CD4-positive, alpha-beta memory T cell (primary cell): ENCODE results near the gene CAPN2. TPM values are rescaled to one million over a fixed set of nuclear protein-coding genes. Genes with fewer than 3 reads are reported as not detected.

Experiments
- CTCF ChIA-PET: fragments of 350-600 bp; sonication (Branson Sonifier 250); formaldehyde crosslinking; loops from one replicate; lab custom pipeline; 2021; ENCODE audit warnings: inconsistent platforms; ENCODE audit not compliant: partially characterized antibody; lab: Charles Lee
- POLR2A ChIA-PET: fragments of 350-600 bp; sonication (Branson Sonifier 250); formaldehyde crosslinking; loops from one replicate; lab custom pipeline; 2021; ENCODE audit not compliant: partially characterized antibody; lab: Charles Lee
- DNase-seq, 5 donors: peaks; one replicate each; pipeline versions ENCODE4 v3.0.0 to v3.0.0-alpha.2; 2020 to 2022; ENCODE audit warnings: mixed read lengths in 1 of 5
- H3K27ac ChIP-seq: one replicate; pipeline ENCODE4 v1.7.0; 2013; ENCODE audit warnings: low read depth, low read length
- H3K27me3 ChIP-seq: 2 replicates; pipeline ENCODE4 v1.7.0; 2013; ENCODE audit warnings: mild to moderate bottlenecking, low read length, moderate library complexity; ENCODE audit not compliant: insufficient read depth
- H3K36me3 ChIP-seq: 2 replicates; pipeline ENCODE4 v1.7.0; 2013; ENCODE audit warnings: mild to moderate bottlenecking, low read length, moderate library complexity; ENCODE audit not compliant: insufficient read depth
- H3K4me1 ChIP-seq: 2 replicates; pipeline ENCODE4 v1.7.0; 2013; ENCODE audit warnings: mild to moderate bottlenecking, low read length, moderate library complexity; ENCODE audit not compliant: insufficient read depth
- H3K4me3 ChIP-seq, 2 donors: one replicate each; pipeline ENCODE4 v1.7.0; 2013; ENCODE audit warnings: low read length in 2 of 2, mild to moderate bottlenecking in 1 of 2
- H3K9me3 ChIP-seq, 2 donors: one replicate each; pipeline ENCODE4 v1.7.0; 2013; ENCODE audit warnings: low read length in 2 of 2, control low read depth in 1 of 2; ENCODE audit not compliant: control insufficient read depth in 1 of 2
- H3K27ac Mint-ChIP-seq, 7 donors: one replicate each; pipeline ENCODE4 v1.8.0; 2020 to 2021; ENCODE audit warnings: mixed read lengths in 7 of 7, mild to moderate bottlenecking in 6 of 7, inconsistent platforms in 3 of 7, moderate library complexity in 3 of 7
- H3K27me3 Mint-ChIP-seq, 2 donors: one replicate each; pipeline ENCODE4 v1.8.0; 2020 to 2021; ENCODE audit warnings: mixed read lengths in 2 of 2
- H3K36me3 Mint-ChIP-seq, 2 donors: one replicate each; pipeline ENCODE4 v1.8.0; 2020 to 2021; ENCODE audit warnings: mixed read lengths in 2 of 2, inconsistent platforms in 1 of 2, mild to moderate bottlenecking in 1 of 2
- H3K4me1 Mint-ChIP-seq, 4 donors: one replicate each; pipeline ENCODE4 v1.8.0; 2020 to 2021; ENCODE audit warnings: mixed read lengths in 4 of 4, mild to moderate bottlenecking in 1 of 4
- H3K4me3 Mint-ChIP-seq, 8 donors: one replicate each; pipeline ENCODE4 v1.8.0; 2020 to 2021; ENCODE audit warnings: mixed read lengths in 8 of 8, mild to moderate bottlenecking in 7 of 8, moderate library complexity in 6 of 8, inconsistent platforms in 3 of 8
- H3K9me3 Mint-ChIP-seq, 8 donors: one replicate each; pipeline ENCODE4 v1.8.0; 2020 to 2021; ENCODE audit warnings: mixed read lengths in 8 of 8, mild to moderate bottlenecking in 5 of 8, inconsistent platforms in 3 of 8, moderate library complexity in 1 of 8
- intact Hi-C: fragments of 100-400 bp; cut with micrococcal nuclease; formaldehyde crosslinking; loops from one replicate; pipeline ENCODE4 v1.15.1; 2023
- polyA plus RNA-seq, 2 donors: library from polyadenylated mRNA; unstranded; fragments of 300-500 nt; fragmentation: Illumina TruSeq; gene quantifications; one replicate each; pipeline ENCODE4 v1.2.3, GENCODE V29; 2021
- total RNA-seq, 2 experiments: library from RNA; stranded (reverse); gene quantifications; one replicate each; pipeline ENCODE4 v1.2.3, GENCODE V29; 2021

The CAPN2 gene
- total and polyA plus RNA-seq, 4 experiments from 2014 or later: 146 to 231 (median 179) TPM

GRCh38 chr1:223755432-223755792 is 43.1 kb downstream of the CAPN2 start:
- Mint-ChIP-seq H3K27me3 (no peaks in the 10 kb centered on the region), H3K9me3 (peaks cover 0 to 2% (median 0%) of the 10 kb centered on the region in 8 donors), H3K4me3 (no peak overlapping the region), H3K27ac (no peak overlapping the region), H3K36me3 (peaks cover 49 to 88% of the 10 kb centered on the region in 2 donors), H3K4me1 (peaks cover 0 to 2% (median under 1%) of the 10 kb centered on the region in 4 donors)
- H3K9me3 ChIP-seq: no peaks in the 10 kb centered on the region
- DNase-seq: no peak
- H3K27me3 ChIP-seq: no peaks in the 10 kb centered on the region
- no peaks in the 10 kb centered on the region for H3K4me1 ChIP-seq
- ChIA-PET POLR2A (interaction anchor here (1.0 kb wide), 1 partner anchor 16 kb away, joined by 3 read pairs; no protein-coding TSS in a partner anchor), CTCF (interaction anchor here (0.6 kb wide), 1 partner anchor 88 kb away, joined by 3 read pairs; no protein-coding TSS in a partner anchor)
- H3K27ac ChIP-seq: no peak overlapping the region
- intact Hi-C loops: no loop called here
- peaks cover 97% of the 10 kb centered on the region for H3K36me3 ChIP-seq
- no peak overlapping the region for H3K4me3 ChIP-seq

GRCh38 chr1:223755992-223756775 is 43.8 kb downstream of the CAPN2 start:
- Histone ChIP-seq H3K36me3 (peaks cover 94% of the 10 kb centered on the region), H3K4me1 (no peaks in the 10 kb centered on the region), H3K27ac (no peak overlapping the region), H3K9me3 (no peaks in the 10 kb centered on the region), H3K27me3 (no peaks in the 10 kb centered on the region), H3K4me3 (no peak overlapping the region)
- H3K4me3 Mint-ChIP-seq: no peak overlapping the region
- no peak for DNase-seq
- peaks cover 0 to 2% (median 0%) of the 10 kb centered on the region in 8 donors for H3K9me3 Mint-ChIP-seq
- intact Hi-C loops: no loop called here
- POLR2A ChIA-PET: interaction anchor here (0.6 to 1.0 kb wide), 2 partner anchors 15 to 41 kb away, joined by 3 read pairs; no protein-coding TSS in a partner anchor
- no peak overlapping the region for H3K27ac Mint-ChIP-seq
- H3K27me3 Mint-ChIP-seq: no peaks in the 10 kb centered on the region
- CTCF ChIA-PET: interaction anchor here (0.6 to 2.9 kb wide), 3 partner anchors 55 to 88 kb away, joined by 3 to 11 read pairs (median 4); no protein-coding TSS in a partner anchor
- H3K4me1 Mint-ChIP-seq: peaks cover 0 to 2% (median 0%) of the 10 kb centered on the region in 4 donors
- H3K36me3 Mint-ChIP-seq: peaks cover 50 to 90% of the 10 kb centered on the region in 2 donors

DNA sequence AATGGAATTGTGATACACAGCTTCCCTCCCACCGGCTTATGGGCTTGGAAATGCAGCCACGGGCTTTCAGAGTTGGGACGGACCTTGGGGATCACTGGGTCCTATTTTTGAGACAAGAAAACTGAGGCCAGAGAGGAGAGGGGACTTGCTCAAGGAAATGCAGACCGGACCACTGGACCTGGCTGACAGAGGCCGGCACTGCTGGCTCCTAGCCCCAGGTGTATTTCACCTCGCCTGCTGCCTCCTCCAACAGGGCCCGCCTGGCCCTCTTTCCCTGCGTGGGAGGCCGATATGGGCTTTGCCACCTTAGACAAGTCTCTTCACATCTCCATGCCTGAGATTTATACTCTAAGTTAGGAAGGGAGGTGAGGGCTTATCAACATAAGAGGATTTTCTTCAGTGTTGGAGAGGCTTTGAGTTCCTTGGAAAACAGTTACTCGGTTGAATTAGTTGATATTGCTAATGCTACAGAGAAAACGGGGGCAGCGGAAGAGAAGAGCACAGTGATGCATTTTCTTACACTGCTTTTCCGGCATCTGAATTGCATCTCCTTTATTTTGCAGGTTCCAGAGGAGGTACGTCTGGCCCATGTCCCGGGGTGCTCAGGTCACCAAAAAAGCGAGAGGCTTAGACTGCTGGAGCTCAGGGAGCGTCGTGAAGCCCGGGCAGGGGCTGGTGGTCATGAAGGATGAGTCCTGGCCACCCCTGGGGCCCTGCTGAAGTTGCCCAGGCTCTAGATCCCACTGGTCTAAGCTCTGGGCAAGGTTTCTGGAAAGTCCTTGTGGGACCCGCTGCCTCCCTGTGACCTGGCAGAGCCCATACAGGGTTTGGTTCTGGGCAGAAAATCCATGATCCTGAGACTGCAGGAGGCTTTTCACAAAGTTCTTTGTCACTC is 44.7 kb downstream of the CAPN2 start:
- intact Hi-C loops: no loop called here
- H3K36me3 Mint-ChIP-seq: peaks cover 50 to 90% of the 10 kb centered on the region in 2 donors
- H3K4me1 ChIP-seq: no peaks in the 10 kb centered on the region
- H3K27me3 ChIP-seq: no peaks in the 10 kb centered on the region
- H3K9me3 ChIP-seq: no peaks in the 10 kb centered on the region
- H3K9me3 Mint-ChIP-seq: peaks cover 0 to 2% (median 0%) of the 10 kb centered on the region in 8 donors
- no peak for DNase-seq
- no peaks in the 10 kb centered on the region for H3K4me1 Mint-ChIP-seq
- CTCF ChIA-PET: interaction anchor here (2.1 to 2.9 kb wide), 3 partner anchors 8 to 61 kb away, joined by 4 to 11 read pairs (median 8); no protein-coding TSS in a partner anchor
- no peaks in the 10 kb centered on the region for H3K27me3 Mint-ChIP-seq
- H3K4me3 Mint-ChIP-seq: no peak overlapping the region
- no peak overlapping the region for H3K27ac ChIP-seq
- POLR2A ChIA-PET: interaction anchor here (0.6 kb wide), 1 partner anchor 40 kb away, joined by 3 read pairs; no protein-coding TSS in a partner anchor
- no peak overlapping the region for H3K4me3 ChIP-seq
- peak overlapping the region in 4 of 7 donors; percentile 25 to 81 (median 48) for H3K27ac Mint-ChIP-seq
- H3K36me3 ChIP-seq: peaks cover 92% of the 10 kb centered on the region

DNA sequence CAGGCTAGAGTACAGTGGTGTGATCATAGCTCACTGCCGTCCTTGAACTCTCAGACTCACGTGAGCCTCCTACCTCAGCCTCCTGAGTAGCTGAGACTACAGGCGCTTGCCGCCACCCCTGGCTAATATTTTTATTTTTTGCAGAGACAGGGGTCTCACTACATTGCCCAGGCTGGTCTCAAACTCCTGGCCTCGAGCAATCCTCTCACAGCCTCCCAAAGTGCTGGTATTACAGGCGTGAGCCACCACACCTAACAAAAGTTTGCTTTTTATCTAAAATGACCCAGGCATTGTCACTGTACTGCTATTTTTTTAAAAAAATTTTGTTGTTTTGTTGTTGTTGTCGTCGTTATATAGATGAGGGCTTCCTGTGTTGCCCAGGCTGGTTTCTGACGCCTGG is 46.4 kb downstream of the CAPN2 start:
- Histone ChIP-seq H3K36me3 (peaks cover 89% of the 10 kb centered on the region), H3K27me3 (no peaks in the 10 kb centered on the region), H3K4me3 (no peak overlapping the region), H3K4me1 (no peaks in the 10 kb centered on the region), H3K9me3 (no peaks in the 10 kb centered on the region), H3K27ac (no peak overlapping the region)
- DNase-seq: no peak
- Mint-ChIP-seq H3K9me3 (peaks cover 0 to 2% (median 0%) of the 10 kb centered on the region in 8 donors), H3K27ac (peak overlapping the region in 1 of 7 donors; percentile 37), H3K27me3 (no peaks in the 10 kb centered on the region), H3K36me3 (peaks cover 42 to 86% of the 10 kb centered on the region in 2 donors), H3K4me3 (no peak overlapping the region), H3K4me1 (peaks cover 0 to 4% (median 0%) of the 10 kb centered on the region in 4 donors)
- POLR2A ChIA-PET: no interaction called here
- CTCF ChIA-PET: interaction anchor here (1.0 to 2.9 kb wide), 3 partner anchors 9 to 73 kb away, joined by 3 to 11 read pairs (median 8); no protein-coding TSS in a partner anchor
- intact Hi-C loops: no loop called here

- H3K27ac Mint-ChIP-seq: peak overlapping the region in 2 of 7 donors; percentile 17 to 43
- no peak for DNase-seq
- peaks cover 0 to 4% (median 0%) of the 10 kb centered on the region in 4 donors for H3K4me1 Mint-ChIP-seq
- no peak overlapping the region for H3K4me3 Mint-ChIP-seq
- intact Hi-C loops: no loop called here
- no peaks in the 10 kb centered on the region for H3K27me3 Mint-ChIP-seq
- ChIA-PET POLR2A (no interaction called here), CTCF (interaction anchor here (1.0 to 2.5 kb wide), 3 partner anchors 10 to 74 kb away, joined by 3 to 19 read pairs (median 5); no protein-coding TSS in a partner anchor)
- Histone ChIP-seq H3K27ac (no peak overlapping the region), H3K4me1 (no peaks in the 10 kb centered on the region), H3K4me3 (no peak overlapping the region), H3K36me3 (peaks cover 88% of the 10 kb centered on the region), H3K9me3 (no peaks in the 10 kb centered on the region), H3K27me3 (no peaks in the 10 kb centered on the region)
- H3K36me3 Mint-ChIP-seq: peaks cover 39 to 86% of the 10 kb centered on the region in 2 donors
- H3K9me3 Mint-ChIP-seq: peaks cover 0 to 2% (median 0%) of the 10 kb centered on the region in 8 donors
Measured at GRCh38 chr1:223759273-223759672, 46.9 kb downstream of the CAPN2 start.

- H3K4me1 Mint-ChIP-seq: peaks cover 0 to 4% (median 0%) of the 10 kb centered on the region in 4 donors
- Histone ChIP-seq H3K27me3 (no peaks in the 10 kb centered on the region), H3K36me3 (peaks cover 87% of the 10 kb centered on the region), H3K9me3 (no peaks in the 10 kb centered on the region), H3K4me1 (no peaks in the 10 kb centered on the region), H3K4me3 (no peak overlapping the region), H3K27ac (no peak overlapping the region)
- peaks cover 47 to 89% of the 10 kb centered on the region in 2 donors for H3K36me3 Mint-ChIP-seq
- H3K27me3 Mint-ChIP-seq: no peaks in the 10 kb centered on the region
- no peak overlapping the region for H3K4me3 Mint-ChIP-seq
- POLR2A ChIA-PET: no interaction called here
- intact Hi-C loops: no loop called here
- CTCF ChIA-PET: interaction anchor here (1.4 to 2.5 kb wide), 3 partner anchors 11 to 65 kb away, joined by 4 to 19 read pairs (median 5); no protein-coding TSS in a partner anchor
- peaks cover 0 to 2% (median 0%) of the 10 kb centered on the region in 8 donors for H3K9me3 Mint-ChIP-seq
- no peak for DNase-seq
- H3K27ac Mint-ChIP-seq: peak overlapping the region in 2 of 7 donors; percentile 65 to 72
Measured at GRCh38 chr1:223760833-223761232, 48.5 kb downstream of the CAPN2 start.
